KMS-11 (cell line): ENCODE data around the gene AFAP1L2.

Source experiments
- H2AFZ ChIP-seq: fragments of 200-600 bp; sonication (generic); 2 replicates; pipeline ENCODE4 v1.6.1; 2016; ENCODE audit warnings: antibody characterized with exemption, mixed run types, low read depth
- H3K27ac ChIP-seq: fragments of 200-600 bp; sonication (generic); 2 replicates; pipeline ENCODE4 v1.6.1; 2016; ENCODE audit warnings: mild to moderate bottlenecking, mixed run types
- H3K27me3 ChIP-seq: fragments of 200-600 bp; sonication (generic); 2 replicates; pipeline ENCODE4 v1.6.1; 2017; ENCODE audit warnings: mild to moderate bottlenecking, low read depth, mixed run types, moderate library complexity; ENCODE audit not compliant: insufficient read depth
- H3K36me3 ChIP-seq: fragments of 200-600 bp; sonication (generic); 2 replicates; pipeline ENCODE4 v1.6.1; 2017; ENCODE audit warnings: mild to moderate bottlenecking, mixed run types; ENCODE audit not compliant: insufficient read depth
- H3K4me1 ChIP-seq: fragments of 200-600 bp; sonication (generic); 2 replicates; pipeline ENCODE4 v1.6.1; 2016; ENCODE audit warnings: mild to moderate bottlenecking, low read depth, mixed run types; ENCODE audit not compliant: poor library complexity, severe bottlenecking
- H3K4me2 ChIP-seq: fragments of 200-600 bp; sonication (generic); 2 replicates; pipeline ENCODE4 v1.7.0; 2016; ENCODE audit warnings: mild to moderate bottlenecking, mixed run types
- H3K4me3 ChIP-seq: fragments of 200-600 bp; sonication (generic); IDR thresholded peaks from 2 replicates; pipeline ENCODE4 v1.6.1; 2017; ENCODE audit warnings: low read depth, low read length, mixed read lengths; ENCODE audit not compliant: insufficient read depth
- H3K79me2 ChIP-seq: fragments of 200-600 bp; sonication (generic); 2 replicates; pipeline ENCODE4 v1.6.1; 2016; ENCODE audit warnings: low read depth, mixed run types; ENCODE audit not compliant: insufficient read depth
- H3K9ac ChIP-seq: fragments of 200-600 bp; sonication (generic); 2 replicates; pipeline ENCODE4 v1.6.1; 2016; ENCODE audit warnings: mild to moderate bottlenecking, mixed run types
- H4K20me1 ChIP-seq: fragments of 200-600 bp; sonication (generic); 2 replicates; pipeline ENCODE4 v1.6.1; 2016; ENCODE audit warnings: mild to moderate bottlenecking, mixed run types; ENCODE audit not compliant: insufficient read depth
- CTCF ChIP-seq: fragments of 200-600 bp; sonication (generic); conservative IDR thresholded peaks from 2 replicates; pipeline ENCODE4 v1.6.1; 2017; ENCODE audit warnings: low read depth, mild to moderate bottlenecking, antibody characterized with exemption, low read length, moderate library complexity, mixed read lengths

AFAP1L2 gene

GRCh38 chr10:114429581-114430335 is 25.5 kb upstream of the AFAP1L2 start:
- Histone ChIP-seq H3K36me3 (no peaks in the 10 kb centered on the region), H3K27ac (no peak overlapping the region), H3K4me2 (no peak overlapping the region), H3K4me1 (no peaks in the 10 kb centered on the region), H4K20me1 (no peaks in the 10 kb centered on the region), H3K9ac (no peak overlapping the region), H3K79me2 (no peaks in the 10 kb centered on the region), H3K27me3 (no peaks in the 10 kb centered on the region), H2AFZ (no peak overlapping the region), H3K4me3 (no peak overlapping the region)
- TF ChIP-seq CTCF = no peak

- Histone ChIP-seq H3K79me2 (no peaks in the 10 kb centered on the region), H3K36me3 (no peaks in the 10 kb centered on the region), H3K4me2 (no peak overlapping the region), H3K27ac (no peak overlapping the region), H3K27me3 (no peaks in the 10 kb centered on the region), H3K4me3 (no peak overlapping the region), H3K9ac (no peak overlapping the region), H2AFZ (no peak overlapping the region), H3K4me1 (no peaks in the 10 kb centered on the region), H4K20me1 (no peaks in the 10 kb centered on the region)
- no peak for TF ChIP-seq CTCF
Measured at GRCh38 chr10:114427124-114427852, 23.0 kb upstream of the AFAP1L2 start.

- no peak overlapping the region for H3K27ac ChIP-seq
- no peak overlapping the region for H3K4me3 ChIP-seq
- no peaks in the 10 kb centered on the region for H3K27me3 ChIP-seq
- TF ChIP-seq CTCF = no peak
- H2AFZ ChIP-seq = no peak overlapping the region
- no peak overlapping the region for H3K4me2 ChIP-seq
- no peak overlapping the region for H3K9ac ChIP-seq
- H4K20me1 ChIP-seq = no peaks in the 10 kb centered on the region
- no peaks in the 10 kb centered on the region for H3K4me1 ChIP-seq
- H3K79me2 ChIP-seq = no peaks in the 10 kb centered on the region
- no peaks in the 10 kb centered on the region for H3K36me3 ChIP-seq
Measured at GRCh38 chr10:114426476-114426875, 22.2 kb upstream of the AFAP1L2 start.

- Histone ChIP-seq H3K4me2 (no peak overlapping the region), H3K27me3 (no peaks in the 10 kb centered on the region), H3K36me3 (no peaks in the 10 kb centered on the region), H3K4me1 (no peaks in the 10 kb centered on the region), H3K27ac (no peak overlapping the region), H3K79me2 (no peaks in the 10 kb centered on the region), H3K4me3 (no peak overlapping the region), H3K9ac (no peak overlapping the region), H4K20me1 (no peaks in the 10 kb centered on the region), H2AFZ (no peak overlapping the region)
- TF ChIP-seq CTCF = no peak
Measured at GRCh38 chr10:114420811-114421485, 16.6 kb upstream of the AFAP1L2 start.
